Measurements from ENCODE around the gene LSAMP. TPM values are rescaled to one million over a fixed set of nuclear protein-coding genes. Genes with fewer than 3 reads are reported as not detected.

LSAMP gene
- total RNA-seq, 1 experiment from 2014 or later, result 0.90 TPM

- no peak overlapping the region for H3K27ac ChIP-seq (ENCODE audit: insufficient read length, low read depth, low read length)
- no peak overlapping the region for H2AFZ ChIP-seq (ENCODE audit: low read length)
- Mint-ChIP-seq H3K27ac (no peak overlapping the region), H3K4me1 (peaks cover 4 to 5% of the 10 kb centered on the region in 2 experiments; a peak in 3 of 4 replicates), H3K27me3 (ENCODE audit: low read depth) (no peaks in the 10 kb centered on the region), H3K36me3 (ENCODE audit: insufficient read depth in 1 of 3, low read depth in 3 of 3) (no peaks in the 10 kb centered on the region), H3K4me3 (no peak overlapping the region), H3K9me3 (no peaks in the 10 kb centered on the region; a peak in 1 of 5 replicates)
- no peak overlapping the region for H3K14ac ChIP-seq (ENCODE audit: insufficient read depth, low read length)
- H3K18ac ChIP-seq (ENCODE audit: insufficient read length, low read depth, low read length), result no peak overlapping the region
- H3K27me3 ChIP-seq (ENCODE audit: insufficient read depth, low read length), result no peaks in the 10 kb centered on the region
- H3T11ph ChIP-seq (ENCODE audit: low read length), result no peak overlapping the region
- H4K8ac ChIP-seq (replicated peaks; ENCODE audit: insufficient read length, low read depth, low read length), result no peak overlapping the region
- no peak overlapping the region for H2BK5ac ChIP-seq (ENCODE audit: insufficient read length, low read length)
- H2AK5ac ChIP-seq (ENCODE audit: insufficient read length, low read length), result no peak overlapping the region
- H2BK20ac ChIP-seq (ENCODE audit: low read depth, low read length, poor library complexity, severe bottlenecking), result no peak overlapping the region
- no peak for TF ChIP-seq CTCF (conservative IDR thresholded peaks at IDR 0.05)
- H2BK12ac ChIP-seq (ENCODE audit: insufficient read length, low read depth, low read length), result no peak overlapping the region
- H3K9me3 ChIP-seq (ENCODE audit: control insufficient read depth, low read depth, low read length), result no peaks in the 10 kb centered on the region
- no peak overlapping the region for H4K5ac ChIP-seq (ENCODE audit: insufficient read length, low read depth, low read length)
- no peak overlapping the region for H3K4ac ChIP-seq (ENCODE audit: low read depth, low read length)
- H3K79me2 ChIP-seq (ENCODE audit: insufficient read depth, low read length), result no peaks in the 10 kb centered on the region
- H3K23ac ChIP-seq (ENCODE audit: insufficient read length, low read depth, low read length), result no peak overlapping the region
- no peaks in the 10 kb centered on the region for H4K20me1 ChIP-seq (ENCODE audit: control insufficient read depth, insufficient read depth, insufficient read length)
- H3K9ac ChIP-seq (ENCODE audit: extremely low read depth, insufficient read length, low read length), result no peak overlapping the region
- H2BK120ac ChIP-seq (ENCODE audit: low read depth, low read length, poor library complexity, severe bottlenecking), result no peak overlapping the region
- no peak overlapping the region for H4K91ac ChIP-seq (ENCODE audit: insufficient read length, low read depth, low read length)
- DNase-seq, result no peak
- no peaks in the 10 kb centered on the region; the same call in 1 of the 2 replicates for H3K4me1 ChIP-seq (ENCODE audit: insufficient read depth, low read length)
- H3K23me2 ChIP-seq (ENCODE audit: insufficient read length, low read depth, low read length, poor library complexity, severe bottlenecking), result no peaks in the 10 kb centered on the region
- no peaks in the 10 kb centered on the region for H3K79me1 ChIP-seq (ENCODE audit: insufficient read depth, low read depth, low read length, poor library complexity, severe bottlenecking)
- no CpG with 5 or more reads among the region's 2 CpGs for WGBS (ENCODE audit: extremely low coverage, insufficient read length, low lambda C conversion rate)
- no peak overlapping the region for H3K4me2 ChIP-seq (ENCODE audit: insufficient read depth, insufficient read length, low read length)
- H2BK15ac ChIP-seq (ENCODE audit: low read depth, low read length), result no peak overlapping the region
- H3K56ac ChIP-seq (ENCODE audit: insufficient read length, low read depth, low read length), result no peak overlapping the region
These were observed 206.3 kb downstream of the LSAMP start for GRCh38 chr3:116238846-116239565.
